Measurements from ENCODE around the gene PSMB5.

- TF ChIP-seq, protein P1, sequence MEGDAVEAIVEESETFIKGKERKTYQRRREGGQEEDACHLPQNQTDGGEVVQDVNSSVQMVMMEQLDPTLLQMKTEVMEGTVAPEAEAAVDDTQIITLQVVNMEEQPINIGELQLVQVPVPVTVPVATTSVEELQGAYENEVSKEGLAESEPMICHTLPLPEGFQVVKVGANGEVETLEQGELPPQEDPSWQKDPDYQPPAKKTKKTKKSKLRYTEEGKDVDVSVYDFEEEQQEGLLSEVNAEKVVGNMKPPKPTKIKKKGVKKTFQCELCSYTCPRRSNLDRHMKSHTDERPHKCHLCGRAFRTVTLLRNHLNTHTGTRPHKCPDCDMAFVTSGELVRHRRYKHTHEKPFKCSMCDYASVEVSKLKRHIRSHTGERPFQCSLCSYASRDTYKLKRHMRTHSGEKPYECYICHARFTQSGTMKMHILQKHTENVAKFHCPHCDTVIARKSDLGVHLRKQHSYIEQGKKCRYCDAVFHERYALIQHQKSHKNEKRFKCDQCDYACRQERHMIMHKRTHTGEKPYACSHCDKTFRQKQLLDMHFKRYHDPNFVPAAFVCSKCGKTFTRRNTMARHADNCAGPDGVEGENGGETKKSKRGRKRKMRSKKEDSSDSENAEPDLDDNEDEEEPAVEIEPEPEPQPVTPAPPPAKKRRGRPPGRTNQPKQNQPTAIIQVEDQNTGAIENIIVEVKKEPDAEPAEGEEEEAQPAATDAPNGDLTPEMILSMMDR (IDR thresholded peaks at IDR 0.05): no peak
- no peak for TF ChIP-seq POLR2A (IDR thresholded peaks at IDR 0.05)
Observed at GRCh38 chr14:23033251-23033727, 1.4 kb downstream of the PSMB5 start.
